HEK293 (cell line): ENCODE results near the gene EGFLAM.

ENCODE experiments used
- CTCF ChIA-PET: fragments of 350-600 bp; formaldehyde crosslinking; extraction: SDS; loops from one replicate; lab custom pipeline; 2021; ENCODE audit warnings: antibody characterized with exemption; lab: Yijun Ruan, JAX
- POLR2A ChIA-PET: fragments of 300-600 bp; formaldehyde crosslinking; extraction: SDS; loops from one replicate; lab custom pipeline; 2020; ENCODE audit warnings: antibody characterized with exemption, inconsistent platforms; lab: Yijun Ruan, JAX
- H3K27ac ChIP-seq: fragments of 200-500 bp; sonication (Bioruptor generic); 2 replicates; pipeline ENCODE4 v1.5.1; 2014; ENCODE audit warnings: low read depth, low read length, control low read depth, inconsistent platforms; ENCODE audit errors: extremely low read depth
- H3K36me3 ChIP-seq, 2 experiments: fragments of 200-500 bp in 1 of 2; sonication (Bioruptor generic) in 1 of 2; 1 replicate in 1 of 2; 2 replicates in 1 of 2; pipeline ENCODE4 v1.5.1; 2014 to 2017; ENCODE audit warnings: inconsistent platforms in 2 of 2, low read length in 2 of 2; ENCODE audit not compliant: control insufficient read depth in 2 of 2, insufficient read depth in 1 of 2
- H3K4me1 ChIP-seq: fragments of 200-500 bp; sonication (Bioruptor generic); 2 replicates; pipeline ENCODE4 v1.5.1; 2014; ENCODE audit warnings: mild to moderate bottlenecking, low read length, inconsistent platforms; ENCODE audit not compliant: control insufficient read depth, insufficient read depth
- H3K4me3 ChIP-seq: 2 replicates; pipeline ENCODE4 v1.5.1; 2011; ENCODE audit warnings: low read depth, mild to moderate bottlenecking, control low read depth, low read length, moderate library complexity
- H3K9me3 ChIP-seq: fragments of 200-500 bp; sonication (Bioruptor generic); 2 replicates; pipeline ENCODE4 v1.5.1; 2014; ENCODE audit warnings: low read depth, low read length, inconsistent platforms; ENCODE audit not compliant: control insufficient read depth, insufficient read depth
- EGR2 ChIP-seq: fragments of 450-650 bp; formaldehyde crosslinking; IDR thresholded peaks from 2 replicates; pipeline ENCODE4 v1.5.1; 2016; ENCODE audit warnings: low read depth, missing biosample characterization, missing genetic modification characterization
- GLIS2 ChIP-seq: fragments of 450-650 bp; formaldehyde crosslinking; IDR thresholded peaks from 2 replicates; pipeline ENCODE4 v1.5.1; 2016; ENCODE audit warnings: missing biosample characterization, missing genetic modification characterization
- KLF10 ChIP-seq: fragments of 450-650 bp; IDR thresholded peaks from 2 replicates; pipeline ENCODE4 v1.5.1; 2018; ENCODE audit warnings: missing biosample characterization, mild to moderate bottlenecking, missing genetic modification characterization
- KLF9 ChIP-seq: fragments of 450-650 bp; formaldehyde crosslinking; IDR thresholded peaks from 2 replicates; pipeline ENCODE4 v1.5.1; 2016; ENCODE audit warnings: missing biosample characterization, missing genetic modification characterization, low read depth
- MZF1 ChIP-seq: fragments of 450-650 bp; formaldehyde crosslinking; IDR thresholded peaks from 2 replicates; pipeline ENCODE4 v1.5.1; 2017; ENCODE audit warnings: missing biosample characterization, missing genetic modification characterization, borderline replicate concordance
- PRDM10 ChIP-seq: fragments of 450-650 bp; formaldehyde crosslinking; IDR thresholded peaks from 2 replicates; pipeline ENCODE4 v1.5.1; 2016; ENCODE audit warnings: missing biosample characterization, missing genetic modification characterization
- SP3 ChIP-seq: fragments of 450-650 bp; formaldehyde crosslinking; IDR thresholded peaks from 2 replicates; pipeline ENCODE4 v1.5.1; 2016; ENCODE audit warnings: missing biosample characterization, missing genetic modification characterization
- TCF7L2 ChIP-seq: IDR thresholded peaks from 2 replicates; pipeline ENCODE4 v1.6.1; 2011; ENCODE audit warnings: low read depth, mild to moderate bottlenecking, inconsistent platforms, low read length, moderate library complexity, borderline replicate concordance
- YY1 ChIP-seq: fragments of 450-650 bp; formaldehyde crosslinking; IDR thresholded peaks from 2 replicates; pipeline ENCODE4 v1.5.1; 2018; ENCODE audit warnings: missing biosample characterization, missing genetic modification characterization
- ZBTB48 ChIP-seq: fragments of 450-650 bp; formaldehyde crosslinking; IDR thresholded peaks from 2 replicates; pipeline ENCODE4 v1.5.1; 2016; ENCODE audit warnings: missing biosample characterization, missing genetic modification characterization
- ZFHX2 ChIP-seq: fragments of 450-650 bp; formaldehyde crosslinking; conservative IDR thresholded peaks from 2 replicates; pipeline ENCODE4 v1.5.1; 2016; ENCODE audit warnings: missing biosample characterization, missing genetic modification characterization
- ZFP37 ChIP-seq: fragments of 450-650 bp; formaldehyde crosslinking; IDR thresholded peaks from 2 replicates; pipeline ENCODE4 v1.5.1; 2016; ENCODE audit warnings: missing biosample characterization, missing genetic modification characterization
- ZNF10 ChIP-seq: fragments of 450-650 bp; formaldehyde crosslinking; IDR thresholded peaks from 2 replicates; pipeline ENCODE4 v1.5.1; 2017; ENCODE audit warnings: missing biosample characterization, missing genetic modification characterization
- ZNF114 ChIP-seq: fragments of 450-650 bp; formaldehyde crosslinking; IDR thresholded peaks from 2 replicates; pipeline ENCODE4 v1.5.0; 2017; ENCODE audit warnings: missing biosample characterization, missing genetic modification characterization
- ZNF121 ChIP-seq: fragments of 450-650 bp; formaldehyde crosslinking; IDR thresholded peaks from 2 replicates; pipeline ENCODE4 v1.5.1; 2016; ENCODE audit warnings: missing biosample characterization, missing genetic modification characterization
- ZNF157 ChIP-seq: fragments of 450-650 bp; formaldehyde crosslinking; IDR thresholded peaks from 2 replicates; pipeline ENCODE4 v1.5.1; 2016; ENCODE audit warnings: missing biosample characterization, missing genetic modification characterization
- ZNF202 ChIP-seq: fragments of 450-650 bp; formaldehyde crosslinking; IDR thresholded peaks from 2 replicates; pipeline ENCODE4 v1.5.1; 2016; ENCODE audit warnings: missing biosample characterization, missing genetic modification characterization, borderline replicate concordance
- ZNF473 ChIP-seq: fragments of 450-650 bp; formaldehyde crosslinking; IDR thresholded peaks from 2 replicates; pipeline ENCODE4 v1.5.1; 2017; ENCODE audit warnings: missing biosample characterization, missing genetic modification characterization
- ZNF513 ChIP-seq: fragments of 450-650 bp; IDR thresholded peaks from 2 replicates; pipeline ENCODE4 v1.5.1; 2018; ENCODE audit warnings: missing biosample characterization, missing genetic modification characterization
- ZNF521 ChIP-seq: fragments of 450-650 bp; formaldehyde crosslinking; IDR thresholded peaks from 2 replicates; pipeline ENCODE4 v1.5.1; 2017; ENCODE audit warnings: missing biosample characterization, mild to moderate bottlenecking, missing genetic modification characterization
- ZNF560 ChIP-seq: fragments of 450-650 bp; formaldehyde crosslinking; IDR thresholded peaks from 2 replicates; pipeline ENCODE4 v1.5.1; 2017; ENCODE audit warnings: missing biosample characterization, missing genetic modification characterization, borderline replicate concordance
- ZNF585B ChIP-seq: fragments of 450-650 bp; formaldehyde crosslinking; IDR thresholded peaks from 2 replicates; pipeline ENCODE4 v1.5.1; 2016; ENCODE audit warnings: missing biosample characterization, missing genetic modification characterization
- ZNF600 ChIP-seq: fragments of 450-650 bp; formaldehyde crosslinking; IDR thresholded peaks from 2 replicates; pipeline ENCODE4 v1.5.1; 2016; ENCODE audit warnings: missing biosample characterization, missing genetic modification characterization
- ZNF747 ChIP-seq: fragments of 450-650 bp; formaldehyde crosslinking; IDR thresholded peaks from 2 replicates; pipeline ENCODE4 v1.5.1; 2016; ENCODE audit warnings: missing biosample characterization, missing genetic modification characterization
- ZSCAN18 ChIP-seq: fragments of 450-650 bp; formaldehyde crosslinking; IDR thresholded peaks from 2 replicates; pipeline ENCODE4 v1.5.1; 2016; ENCODE audit warnings: missing biosample characterization, missing genetic modification characterization
- ZSCAN23 ChIP-seq: fragments of 450-650 bp; formaldehyde crosslinking; IDR thresholded peaks from 2 replicates; pipeline ENCODE4 v1.5.1; 2016; ENCODE audit warnings: missing biosample characterization, missing genetic modification characterization

The EGFLAM gene

GRCh38 chr5:38443390-38443789 is 185.0 kb downstream of the EGFLAM start:
- ChIA-PET POLR2A (interaction anchor here (0.7 kb wide), 1 partner anchor 252 kb away, joined by 4 read pairs; no protein-coding TSS in a partner anchor), CTCF (interaction anchor here (0.6 to 11.6 kb wide), 12 partner anchors 12 to 443 kb away, joined by 3 to 333 read pairs (median 15); no protein-coding TSS in a partner anchor)
- H3K27ac ChIP-seq, result no peak overlapping the region
- H3K9me3 ChIP-seq, result no peaks in the 10 kb centered on the region
- no peaks in the 10 kb centered on the region for H3K36me3 ChIP-seq
- TF ChIP-seq YY1 (tag by site-specific recombination) (no peak), PRDM10 (tag by site-specific recombination) (peak; percentile 45; the same call in 1 of the 2 replicates)
- no peak overlapping the region for H3K4me3 ChIP-seq
- no peaks in the 10 kb centered on the region for H3K4me1 ChIP-seq

GRCh38 chr5:38445374-38446028 is 187.1 kb downstream of the EGFLAM start:
- H3K4me3 ChIP-seq, result no peak overlapping the region
- CTCF ChIA-PET, result interaction anchor here (0.6 to 11.6 kb wide), 8 partner anchors 10 to 836 kb away, joined by 3 to 333 read pairs (median 3); no protein-coding TSS in a partner anchor
- TF ChIP-seq ZNF513 (tag by site-specific recombination) (no peak), GLIS2 (tag by site-specific recombination) (peak; percentile 54), KLF10 (tag by site-specific recombination) (peak; percentile 41; the same call in 1 of the 2 replicates), ZNF747 (tag by site-specific recombination) (no peak), KLF9 (tag by site-specific recombination) (peak; percentile 54), ZNF10 (tag by site-specific recombination) (0 out of 2 replicates have a peak, but pooled peaks have one; percentile 21), ZNF600 (tag by site-specific recombination) (peak; percentile 72), ZFHX2 (tag by site-specific recombination) (peak; percentile 78), SP3 (no peak), ZBTB48 (peak; percentile 32; the same call in 1 of the 2 replicates), EGR2 (peak; percentile 62), ZNF202 (0 out of 2 replicates have a peak, but pooled peaks have one; percentile 23), MZF1 (tag by site-specific recombination) (no peak)
- TF ChIP-seq, all 188 proteins: peak for 9
- POLR2A ChIA-PET, result interaction anchor here (0.6 kb wide), 1 partner anchor 179 kb away, joined by 3 read pairs; no protein-coding TSS in a partner anchor
- no peaks in the 10 kb centered on the region for H3K36me3 ChIP-seq
- H3K27ac ChIP-seq, result no peak overlapping the region
- H3K9me3 ChIP-seq, result no peaks in the 10 kb centered on the region
- no peaks in the 10 kb centered on the region for H3K4me1 ChIP-seq

- no peaks in the 10 kb centered on the region for H3K36me3 ChIP-seq
- H3K4me1 ChIP-seq, result no peaks in the 10 kb centered on the region
- no peak overlapping the region for H3K4me3 ChIP-seq
- POLR2A ChIA-PET, result no interaction called here
- no peaks in the 10 kb centered on the region for H3K9me3 ChIP-seq
- no peak overlapping the region for H3K27ac ChIP-seq
- CTCF ChIA-PET, result interaction anchor here (0.7 to 11.6 kb wide), 8 partner anchors 9 to 365 kb away, joined by 3 to 333 read pairs (median 4); no protein-coding TSS in a partner anchor
- TF ChIP-seq ZNF157 (no peak), ZNF585B (no peak), ZFP37 (tag by site-specific recombination) (no peak), ZSCAN23 (tag by site-specific recombination) (no peak), ZNF473 (tag by site-specific recombination) (no peak), ZSCAN18 (tag by site-specific recombination) (no peak), ZNF10 (tag by site-specific recombination) (no peak), TCF7L2 (no peak), ZNF114 (tag by site-specific recombination) (no peak), ZNF521 (tag by site-specific recombination) (no peak), ZNF121 (no peak), ZNF560 (tag by site-specific recombination) (no peak)
Observed at GRCh38 chr5:38446029-38446522, 187.7 kb downstream of the EGFLAM start.
